ENCODE measurements around the gene CLEC4G. TPM values are rescaled to one million over a fixed set of nuclear protein-coding genes. Genes with fewer than 3 reads are reported as not detected.

CLEC4G gene
- total and polyA plus RNA-seq, 2 donors = 0.48 to 1.1 TPM

DNA sequence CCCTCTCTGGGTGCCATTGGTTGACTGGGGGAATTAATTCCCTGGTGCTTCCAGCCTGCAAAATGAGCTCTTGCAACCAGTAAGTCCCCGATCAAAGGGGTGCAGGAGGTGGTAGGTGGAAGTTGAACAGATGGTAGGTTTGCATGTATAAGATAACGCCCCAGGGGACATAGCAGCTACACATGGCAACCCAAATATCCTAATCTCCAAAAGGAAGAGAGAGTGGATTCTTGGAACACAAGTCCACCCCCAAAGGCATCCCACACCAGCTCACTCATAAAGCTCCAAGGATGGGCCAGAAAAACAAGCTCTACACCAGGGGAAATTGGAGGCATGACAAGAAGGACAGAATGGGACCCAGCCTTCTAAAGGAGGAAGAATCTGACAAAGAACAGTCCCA, 10.7 kb upstream of the CLEC4G start:
- no peaks in the 10 kb centered on the region for H3K36me3 ChIP-seq (ENCODE audit: insufficient read depth)
- no peak overlapping the region for H3K4me3 ChIP-seq (ENCODE audit: low read depth, low read length)
- H3K27ac ChIP-seq (ENCODE audit: low read depth) = no peak overlapping the region
- no peak for DNase-seq (ENCODE audit: extremely low spot score)
- H3K4me1 ChIP-seq (ENCODE audit: insufficient read depth) = no peaks in the 10 kb centered on the region
- WGBS = 74% methylated on average over 2 of the region's 2 CpGs

DNA sequence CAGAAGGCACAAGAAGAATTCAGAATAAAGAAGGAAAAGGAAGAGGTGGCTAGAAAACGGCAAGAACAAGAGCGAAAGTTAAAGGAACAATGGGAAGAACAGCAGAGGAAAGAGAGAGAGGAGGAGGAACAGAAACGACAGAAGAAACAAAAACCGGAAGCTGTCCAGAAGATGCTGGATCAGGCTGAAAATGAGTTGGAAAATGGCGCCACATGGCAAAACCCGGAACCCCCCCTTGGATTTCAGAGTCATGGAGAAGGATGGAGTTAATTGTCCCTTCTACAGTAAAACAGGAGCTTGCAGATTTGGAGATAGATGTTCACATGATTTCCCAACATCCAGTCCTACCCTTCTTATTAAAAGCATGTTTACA, 8.8 kb upstream of the CLEC4G start:
- 84% methylated on average over 6 of the region's 6 CpGs for WGBS
- no peaks in the 10 kb centered on the region for H3K4me1 ChIP-seq (ENCODE audit: insufficient read depth)
- DNase-seq (ENCODE audit: extremely low spot score) = no peak
- no peak overlapping the region for H3K4me3 ChIP-seq (ENCODE audit: low read depth, low read length)
- no peaks in the 10 kb centered on the region for H3K36me3 ChIP-seq (ENCODE audit: insufficient read depth)
- H3K27ac ChIP-seq (ENCODE audit: low read depth) = no peak overlapping the region

DNA sequence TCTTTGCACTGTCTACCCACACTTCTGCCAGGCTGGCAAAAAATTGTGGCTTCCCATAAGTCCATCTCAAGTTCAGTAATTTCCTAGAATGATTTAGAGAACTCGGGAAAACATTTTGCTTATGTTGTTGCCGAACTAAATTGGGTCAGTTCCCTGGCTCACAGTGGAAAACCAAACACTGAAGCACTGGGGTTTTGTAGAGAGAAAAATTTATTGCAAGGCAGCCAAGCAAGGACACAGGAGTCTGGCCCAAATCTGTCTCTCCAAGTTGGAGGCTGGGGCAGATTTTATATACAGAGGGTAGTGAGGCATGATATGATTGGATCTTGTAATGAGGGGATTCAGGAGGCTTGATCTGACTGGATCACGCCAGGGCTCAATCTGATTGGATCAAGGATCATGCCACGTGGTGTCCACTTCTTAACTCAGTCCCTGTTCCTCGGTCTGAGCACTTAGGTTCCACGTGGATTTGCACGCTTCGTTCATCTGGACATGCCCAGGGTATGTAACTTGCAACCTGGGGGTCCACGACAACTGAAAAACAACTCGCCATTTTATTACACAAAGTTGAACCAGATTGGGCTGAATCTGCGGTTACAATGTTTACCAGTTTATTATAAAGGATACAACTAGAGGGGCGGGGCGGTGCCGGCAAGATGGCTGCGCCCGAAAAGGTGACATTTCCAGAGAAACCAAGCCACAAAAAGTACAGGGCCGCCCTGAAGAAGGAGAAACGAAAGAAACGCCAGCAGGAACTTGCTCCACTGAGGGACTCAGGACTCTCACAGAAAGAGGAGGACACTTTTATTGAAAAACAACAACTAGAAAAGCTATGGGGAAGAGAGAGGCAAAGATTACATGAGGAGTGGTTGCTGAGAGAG, 8.1 kb upstream of the CLEC4G start:
- no peak overlapping the region for H3K27ac ChIP-seq (ENCODE audit: low read depth)
- no peak overlapping the region for H3K4me3 ChIP-seq (ENCODE audit: low read depth, low read length)
- DNase-seq (ENCODE audit: extremely low spot score) = no peak
- H3K36me3 ChIP-seq (ENCODE audit: insufficient read depth) = no peaks in the 10 kb centered on the region
- WGBS = 80% methylated on average over 19 of the region's 19 CpGs
- no peaks in the 10 kb centered on the region for H3K4me1 ChIP-seq (ENCODE audit: insufficient read depth)

DNA sequence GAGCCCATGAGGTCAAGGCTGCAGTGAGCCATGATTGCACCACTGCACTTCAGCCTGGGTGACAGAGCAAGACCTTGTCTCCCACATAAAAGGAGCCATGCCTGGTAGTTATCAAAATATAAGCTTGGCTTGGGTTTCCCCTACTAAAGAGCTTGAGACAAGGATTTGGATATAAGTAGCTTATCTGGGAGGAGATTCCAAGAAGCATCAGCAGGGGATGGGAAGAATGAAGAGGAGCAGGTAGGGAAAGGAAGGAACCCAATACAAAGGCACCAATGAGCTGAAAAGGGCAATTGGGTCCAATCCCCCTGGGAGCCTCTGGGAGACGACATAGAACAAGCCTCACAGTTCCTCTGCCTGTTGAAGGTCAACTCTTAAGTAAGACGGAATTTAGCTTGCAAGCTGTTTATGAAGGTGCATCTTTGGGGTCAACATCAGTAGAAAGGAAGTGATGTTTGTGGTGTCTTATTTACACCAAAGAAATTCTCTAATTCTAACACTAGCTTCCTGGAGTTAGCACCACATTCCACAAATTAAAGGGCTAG, 7.4 kb upstream of the CLEC4G start:
- Histone ChIP-seq H3K4me1 (ENCODE audit: insufficient read depth) (no peaks in the 10 kb centered on the region), H3K27ac (ENCODE audit: low read depth) (no peak overlapping the region), H3K36me3 (ENCODE audit: insufficient read depth) (no peaks in the 10 kb centered on the region), H3K4me3 (ENCODE audit: low read depth, low read length) (no peak overlapping the region)
- WGBS = 41% methylated on average over 2 of the region's 2 CpGs
- DNase-seq (ENCODE audit: extremely low spot score) = no peak

DNA sequence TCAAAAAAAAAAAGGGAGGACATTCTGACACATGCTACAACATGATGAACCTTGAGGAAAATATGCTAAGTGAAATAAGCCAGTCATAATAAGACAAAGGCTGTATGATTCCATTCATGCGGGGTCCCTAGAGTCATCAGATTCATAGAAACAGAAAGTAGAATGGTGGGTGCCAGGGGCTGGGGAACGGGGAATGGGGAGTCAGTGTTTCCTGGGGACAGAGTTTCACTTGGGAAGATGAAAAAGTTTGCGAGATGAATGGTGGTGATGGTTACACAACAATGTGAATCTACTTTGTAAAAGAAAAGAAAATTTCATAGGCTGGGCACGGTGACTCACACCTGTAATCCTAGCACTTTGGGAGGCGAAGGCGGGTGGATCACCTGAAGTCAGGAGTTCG, 6.1 kb upstream of the CLEC4G start:
- no peak for DNase-seq (ENCODE audit: extremely low spot score)
- Histone ChIP-seq H3K4me1 (ENCODE audit: insufficient read depth) (no peaks in the 10 kb centered on the region), H3K36me3 (ENCODE audit: insufficient read depth) (no peaks in the 10 kb centered on the region), H3K4me3 (ENCODE audit: low read depth, low read length) (no peak overlapping the region), H3K27ac (ENCODE audit: low read depth) (no peak overlapping the region)
- 82% methylated on average over 7 of the region's 7 CpGs for WGBS

DNA sequence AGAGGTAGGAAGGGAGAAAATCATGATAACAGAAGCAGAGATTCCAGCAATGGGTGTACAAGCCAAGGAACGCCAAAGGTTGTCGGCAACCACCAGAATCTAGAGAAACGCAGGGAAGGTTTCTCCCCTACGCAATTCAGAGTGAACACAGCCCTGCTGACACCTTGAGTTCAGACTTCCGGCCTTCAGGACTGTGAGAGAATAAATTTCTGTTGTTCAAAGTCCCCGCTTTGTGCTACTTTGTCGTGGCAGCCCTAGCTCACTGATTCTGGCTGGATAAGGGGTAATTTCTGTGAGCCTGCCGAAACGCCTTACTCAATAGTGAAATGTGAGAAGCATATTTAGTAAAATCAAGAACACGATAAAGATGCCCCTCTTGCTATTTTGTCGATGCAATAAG, 5.3 kb upstream of the CLEC4G start:
- H3K4me1 ChIP-seq (ENCODE audit: insufficient read depth) = no peaks in the 10 kb centered on the region
- H3K36me3 ChIP-seq (ENCODE audit: insufficient read depth) = no peaks in the 10 kb centered on the region
- no peak overlapping the region for H3K4me3 ChIP-seq (ENCODE audit: low read depth, low read length)
- 78% methylated on average over 11 of the region's 11 CpGs for WGBS
- no peak overlapping the region for H3K27ac ChIP-seq (ENCODE audit: low read depth)
- no peak for DNase-seq (ENCODE audit: extremely low spot score)

DNA sequence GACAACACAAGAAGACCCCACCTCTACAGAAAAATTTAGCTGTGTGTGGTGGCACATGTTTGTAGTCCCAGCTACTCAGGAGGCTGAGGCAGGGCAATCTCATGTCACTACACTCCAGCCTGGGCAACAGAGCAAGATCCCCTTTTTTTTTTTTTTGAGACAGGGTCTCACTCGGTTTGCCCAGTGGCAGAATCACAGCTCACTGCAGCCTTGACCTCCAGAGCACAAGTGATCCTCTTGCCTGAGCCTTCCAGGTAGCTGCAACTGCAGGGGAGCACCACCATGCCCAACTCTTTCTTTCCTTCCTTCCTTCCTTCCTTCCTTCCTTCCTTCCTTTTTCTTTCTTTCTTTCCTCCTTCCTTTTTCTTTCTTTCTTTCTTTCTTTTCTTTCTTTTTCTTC, 4.2 kb upstream of the CLEC4G start:
- Histone ChIP-seq H3K4me3 (ENCODE audit: low read depth, low read length) (no peak overlapping the region), H3K27ac (ENCODE audit: low read depth) (no peak overlapping the region), H3K36me3 (ENCODE audit: insufficient read depth) (no peaks in the 10 kb centered on the region), H3K4me1 (ENCODE audit: insufficient read depth) (no peaks in the 10 kb centered on the region)
- DNase-seq (ENCODE audit: extremely low spot score) = no peak
- 41% methylated on average over 1 of the region's 1 CpG for WGBS

DNA sequence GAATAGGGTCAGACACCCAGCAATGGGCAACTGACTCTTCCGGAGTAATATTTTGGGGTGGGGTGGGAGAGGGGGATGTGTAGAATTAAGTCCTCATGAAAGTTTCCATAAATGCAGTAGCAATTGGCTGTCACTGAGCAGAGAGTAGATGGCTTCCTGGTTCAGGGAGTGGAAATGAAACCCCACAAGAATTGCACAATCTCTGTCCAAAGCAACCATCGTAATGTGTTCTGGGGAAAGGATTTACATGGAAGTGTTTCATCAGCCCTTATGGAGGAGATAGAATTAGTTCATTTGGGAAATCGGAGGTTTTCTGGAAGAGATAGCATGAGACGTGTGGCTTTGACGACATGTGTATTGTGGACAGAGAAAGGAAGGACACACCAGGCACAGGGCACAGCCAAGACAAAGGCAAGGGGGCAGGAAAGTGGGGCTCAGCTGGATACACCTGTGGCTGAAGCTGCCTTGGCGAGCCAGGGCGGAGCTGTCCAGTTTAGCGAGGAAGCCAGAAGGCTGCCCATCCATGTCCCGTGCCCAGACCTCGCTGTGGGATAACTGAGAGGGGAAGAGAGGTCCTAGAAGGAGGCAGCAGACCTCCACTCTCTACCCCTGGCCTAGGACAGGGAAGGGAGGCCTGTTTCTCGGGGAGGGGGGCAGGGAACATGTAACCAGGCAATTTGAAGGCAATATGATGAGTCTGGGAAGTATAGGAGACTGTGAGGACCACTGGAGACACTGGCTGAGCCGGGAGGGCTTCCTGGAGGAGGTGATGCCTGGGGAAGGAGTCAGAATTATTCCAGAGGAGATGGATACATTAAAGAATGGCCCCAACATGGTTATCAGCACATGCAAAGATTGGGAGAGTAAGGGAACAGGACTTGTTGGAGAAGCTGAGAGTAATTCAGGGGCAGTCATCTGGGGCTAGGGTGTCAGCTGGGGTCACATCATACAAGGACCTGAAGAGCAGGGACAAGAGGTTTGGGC, 2.6 kb upstream of the CLEC4G start:
- DNase-seq (ENCODE audit: extremely low spot score) = no peak
- WGBS = 51% methylated on average over 12 of the region's 12 CpGs

DNA sequence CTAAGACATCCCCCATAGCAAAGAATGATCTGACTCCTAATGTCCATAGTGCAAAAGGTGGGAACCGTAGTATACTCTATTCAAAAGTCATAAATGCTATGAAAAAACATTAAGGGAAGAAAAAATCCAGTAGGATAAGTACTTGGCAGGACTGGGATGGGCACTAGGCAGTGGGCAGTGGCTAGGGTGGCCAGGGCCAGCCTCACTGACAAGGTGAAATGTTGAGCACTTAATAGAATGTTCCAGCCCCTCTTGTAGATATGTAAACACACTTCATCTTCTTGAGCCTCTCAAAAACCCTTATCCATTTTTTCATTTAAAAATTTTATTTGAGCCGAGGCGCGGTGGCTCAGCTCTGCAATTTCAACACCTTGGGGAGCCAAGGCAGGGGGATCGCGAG, 1.5 kb upstream of the CLEC4G start:
- WGBS = 71% methylated on average over 6 of the region's 6 CpGs
- DNase-seq (ENCODE audit: extremely low spot score) = no peak
- no peak overlapping the region for H3K27ac ChIP-seq (ENCODE audit: low read depth)

More for the DNA sequence above, 2.6 kb upstream of the CLEC4G start:
- H3K27ac ChIP-seq (ENCODE audit: low read depth) = no peak overlapping the region
- H3K4me3 ChIP-seq (ENCODE audit: low read depth, low read length) = no peak overlapping the region
- no peaks in the 10 kb centered on the region for H3K4me1 ChIP-seq (ENCODE audit: insufficient read depth)
- no peaks in the 10 kb centered on the region for H3K36me3 ChIP-seq (ENCODE audit: insufficient read depth)

DNA sequence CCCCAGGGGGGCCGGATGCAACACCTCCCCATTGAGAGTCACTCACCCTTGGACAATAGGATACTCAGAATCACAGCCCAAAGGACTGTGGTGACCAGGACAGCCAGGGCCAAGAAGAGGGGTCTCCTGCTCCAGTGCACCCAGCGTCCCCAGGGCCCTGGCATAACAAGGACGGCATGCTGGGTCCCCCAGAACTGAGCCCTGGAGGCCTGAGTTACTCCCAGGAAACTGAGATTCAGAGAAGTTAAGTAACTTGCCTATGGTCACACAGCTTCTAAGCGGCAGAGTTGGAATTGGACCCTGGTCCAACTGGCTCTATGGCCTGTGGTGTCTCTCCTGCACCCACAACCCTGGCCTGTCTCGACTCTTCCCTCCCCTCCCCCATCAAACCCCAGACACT, 295 bp downstream of the CLEC4G start:
- WGBS = 73% methylated on average over 5 of the region's 5 CpGs
- no peak for DNase-seq (ENCODE audit: extremely low spot score)
- H3K4me3 ChIP-seq (ENCODE audit: low read depth, low read length) = no peak overlapping the region
- no peaks in the 10 kb centered on the region for H3K36me3 ChIP-seq (ENCODE audit: insufficient read depth)
- H3K4me1 ChIP-seq (ENCODE audit: insufficient read depth) = no peaks in the 10 kb centered on the region
- H3K27ac ChIP-seq (ENCODE audit: low read depth) = no peak overlapping the region

More for the DNA sequence above, 1.5 kb upstream of the CLEC4G start:
- H3K36me3 ChIP-seq (ENCODE audit: insufficient read depth) = no peaks in the 10 kb centered on the region
- H3K4me3 ChIP-seq (ENCODE audit: low read depth, low read length) = no peak overlapping the region
- H3K4me1 ChIP-seq (ENCODE audit: insufficient read depth) = no peaks in the 10 kb centered on the region

DNA sequence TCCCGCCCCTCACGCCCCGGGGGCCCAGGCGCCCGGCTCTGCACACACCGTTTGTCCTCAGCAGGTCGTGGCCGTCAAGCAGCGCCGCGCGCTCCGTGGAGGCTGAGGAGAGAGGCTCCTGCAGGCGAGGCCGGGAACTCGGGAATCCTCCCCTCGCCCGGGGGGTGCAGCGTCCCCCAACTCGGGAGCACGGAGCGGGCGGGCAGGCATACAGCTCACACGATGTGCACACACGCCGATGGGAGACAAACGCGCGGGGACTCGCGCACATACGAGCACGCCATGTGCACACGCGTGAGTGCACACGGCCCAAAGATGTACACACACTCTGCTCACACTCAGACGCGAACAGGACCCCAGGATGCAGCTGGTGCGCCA, 703 bp downstream of the CLEC4G start:
- no peak overlapping the region for H3K4me3 ChIP-seq (ENCODE audit: low read depth, low read length)
- H3K27ac ChIP-seq (ENCODE audit: low read depth) = no peak overlapping the region
- no peaks in the 10 kb centered on the region for H3K4me1 ChIP-seq (ENCODE audit: insufficient read depth)
- DNase-seq (ENCODE audit: extremely low spot score) = no peak
- 55% methylated on average over 39 of the region's 39 CpGs for WGBS
- H3K36me3 ChIP-seq (ENCODE audit: insufficient read depth) = no peaks in the 10 kb centered on the region

DNA sequence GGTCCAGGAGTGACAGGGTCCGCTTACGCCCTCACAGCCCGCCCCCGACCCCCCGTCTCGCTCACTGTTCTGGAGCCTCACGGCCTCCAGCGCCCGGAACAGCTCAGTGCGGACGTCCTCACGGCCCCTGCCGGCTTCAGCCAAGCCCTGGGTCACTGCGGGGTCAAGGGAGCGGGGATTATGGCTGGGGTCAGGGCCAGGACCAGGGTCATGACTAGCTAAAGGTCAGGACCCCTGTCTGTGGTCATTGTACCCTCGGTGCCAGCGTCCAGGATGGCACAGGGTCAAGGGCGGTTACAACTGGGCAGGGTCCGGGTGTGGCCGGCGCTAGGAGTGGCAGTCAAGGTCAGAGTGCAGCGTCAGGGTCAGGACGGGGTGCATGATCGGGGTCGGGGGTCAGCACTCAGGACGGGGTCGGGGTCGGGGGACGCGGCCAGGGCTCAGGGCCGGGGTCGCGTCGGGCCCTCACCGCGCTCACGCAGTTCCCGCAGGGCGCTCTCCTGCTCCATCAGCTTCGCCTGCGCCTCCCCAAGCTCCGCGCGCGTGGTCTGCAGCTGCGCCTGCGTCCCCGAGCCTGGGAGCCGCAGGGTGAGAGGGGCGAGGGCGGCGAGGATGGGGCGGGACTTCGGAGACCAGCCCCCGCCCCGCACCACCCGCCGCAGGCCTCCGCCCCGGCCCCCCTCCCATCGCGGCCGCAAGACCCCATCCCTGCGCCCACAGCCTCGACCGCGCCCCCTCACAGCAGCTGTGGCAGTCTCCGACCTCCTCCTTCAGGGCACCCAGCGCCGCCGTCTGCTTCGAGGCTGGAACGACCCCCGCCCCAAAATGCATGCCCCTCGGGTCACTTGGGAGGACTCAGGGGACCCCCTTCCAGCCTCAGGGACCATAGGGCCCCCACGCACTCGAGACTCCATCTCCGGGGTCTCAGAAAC, 1.4 kb downstream of the CLEC4G start:
- WGBS = 3% methylated on average over 78 of the region's 78 CpGs
- Histone ChIP-seq H3K36me3 (ENCODE audit: insufficient read depth) (no peaks in the 10 kb centered on the region), H3K4me1 (ENCODE audit: insufficient read depth) (no peaks in the 10 kb centered on the region), H3K27ac (ENCODE audit: low read depth) (no peak overlapping the region), H3K4me3 (ENCODE audit: low read depth, low read length) (no peak overlapping the region)
- DNase-seq (ENCODE audit: extremely low spot score) = no peak

DNA sequence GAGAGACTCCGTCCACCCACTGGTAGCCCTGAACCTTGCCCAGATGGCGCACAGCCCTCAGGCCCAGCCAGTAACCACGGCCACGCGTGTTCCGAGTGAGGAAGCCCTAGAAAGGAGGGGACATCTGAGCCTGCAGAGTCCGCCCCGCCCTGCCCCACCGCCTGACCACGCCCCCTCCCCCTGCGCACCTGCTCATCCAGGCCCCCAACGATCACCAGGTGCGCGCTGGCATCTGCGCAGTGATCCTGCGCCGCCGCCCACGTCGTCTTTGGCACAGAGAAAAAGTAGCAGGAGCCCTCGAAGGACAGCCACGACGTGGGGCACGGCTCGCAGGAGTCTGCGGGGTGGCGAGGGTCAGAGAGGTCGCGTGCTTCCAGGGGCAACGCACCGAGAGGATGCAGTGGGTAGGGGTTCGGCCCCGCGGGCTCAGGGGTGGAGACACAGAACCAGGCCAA, 2.1 kb downstream of the CLEC4G start:
- H3K36me3 ChIP-seq (ENCODE audit: insufficient read depth) = no peaks in the 10 kb centered on the region
- WGBS = 4% methylated on average over 34 of the region's 34 CpGs
- H3K27ac ChIP-seq (ENCODE audit: low read depth) = no peak overlapping the region
- no peak for DNase-seq (ENCODE audit: extremely low spot score)
- no peak overlapping the region for H3K4me3 ChIP-seq (ENCODE audit: low read depth, low read length)
- H3K4me1 ChIP-seq (ENCODE audit: insufficient read depth) = no peaks in the 10 kb centered on the region
